GM18502 (cell line): ENCODE results near the gene P3H2.

Experiments
- ATAC-seq: cut with Tn5 transposase; IDR thresholded peaks from one replicate; pipeline ENCODE4 v1.9.1; 2021; ENCODE audit warnings: mild to moderate bottlenecking; ENCODE audit not compliant: unreplicated experiment, poor library complexity

P3H2 gene

GRCh38 chr3:190058521-190059241, 62.0 kb downstream of the P3H2 start:
- no peak for ATAC-seq

DNA sequence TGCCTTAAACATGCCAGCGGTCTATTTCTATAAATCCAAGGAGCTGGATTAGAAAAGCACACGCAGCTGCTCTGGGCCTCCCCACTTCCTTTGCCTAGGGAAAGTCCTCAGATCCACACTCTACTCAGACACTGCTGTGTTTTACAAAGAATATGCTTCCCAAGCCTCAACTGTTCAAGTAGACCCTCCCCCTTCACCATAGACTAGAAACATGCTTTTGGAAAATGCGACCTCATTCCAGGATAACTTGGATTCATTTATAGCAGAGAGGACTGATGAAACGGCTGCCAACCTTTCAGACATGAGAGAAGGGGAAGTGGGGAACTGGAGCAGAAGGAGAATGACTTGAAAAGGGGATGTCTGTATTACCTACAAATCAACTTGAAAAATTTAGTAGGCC, 64.0 kb downstream of the P3H2 start:
- ATAC-seq = no peak

DNA sequence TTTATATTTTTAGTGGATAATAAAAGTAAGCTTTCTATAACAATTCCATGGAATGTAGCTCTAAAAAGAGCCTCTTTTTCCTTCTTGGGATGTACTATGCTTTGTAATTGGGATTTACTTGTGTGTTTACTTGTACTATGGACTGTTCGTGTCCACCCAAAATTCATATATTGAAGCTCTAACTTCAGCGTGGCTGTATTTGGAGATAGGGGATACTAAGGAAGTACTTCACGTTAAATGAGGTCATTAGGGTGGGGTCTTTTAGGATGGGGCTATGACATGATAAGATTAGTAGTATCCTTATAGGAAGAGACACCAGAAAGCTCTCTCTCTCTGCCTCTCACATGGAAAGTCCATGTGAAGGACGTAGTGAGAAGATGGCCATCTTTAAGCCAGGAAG, 64.9 kb downstream of the P3H2 start:
- ATAC-seq = no peak

DNA sequence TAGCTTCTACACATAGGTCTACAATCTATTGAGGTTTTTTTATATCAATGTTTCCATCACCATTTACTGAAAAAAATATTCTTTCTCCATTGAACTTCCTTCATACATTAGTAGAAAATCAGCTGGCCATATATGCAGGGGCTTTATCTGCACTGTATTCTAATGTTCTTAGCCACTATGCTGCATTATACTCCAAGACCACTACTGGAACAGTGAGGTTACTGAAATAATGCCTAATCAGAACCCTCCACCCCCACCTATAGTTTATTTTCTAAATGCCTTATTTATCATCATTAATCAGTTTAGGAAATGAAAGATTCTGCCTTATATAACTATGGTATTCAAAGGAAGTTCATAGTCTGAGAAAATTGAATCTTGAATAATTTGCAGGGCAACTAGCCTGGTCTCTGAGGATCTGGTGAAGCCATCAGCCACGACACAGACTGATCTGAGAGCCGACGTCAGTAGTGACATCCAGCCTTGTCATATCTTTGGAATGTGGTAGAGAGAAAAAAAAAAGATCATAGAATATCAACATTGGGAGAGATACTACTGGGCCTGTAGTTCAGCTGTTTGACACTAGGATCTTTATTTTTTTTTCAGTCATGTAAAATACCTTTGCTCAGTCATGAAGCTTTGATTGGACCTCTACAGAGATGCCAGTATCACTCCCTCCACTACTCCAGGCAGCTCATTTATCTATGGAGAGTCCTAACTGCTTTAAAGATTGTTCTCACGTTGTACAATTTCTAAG, 66.6 kb downstream of the P3H2 start:
- no peak for ATAC-seq

DNA sequence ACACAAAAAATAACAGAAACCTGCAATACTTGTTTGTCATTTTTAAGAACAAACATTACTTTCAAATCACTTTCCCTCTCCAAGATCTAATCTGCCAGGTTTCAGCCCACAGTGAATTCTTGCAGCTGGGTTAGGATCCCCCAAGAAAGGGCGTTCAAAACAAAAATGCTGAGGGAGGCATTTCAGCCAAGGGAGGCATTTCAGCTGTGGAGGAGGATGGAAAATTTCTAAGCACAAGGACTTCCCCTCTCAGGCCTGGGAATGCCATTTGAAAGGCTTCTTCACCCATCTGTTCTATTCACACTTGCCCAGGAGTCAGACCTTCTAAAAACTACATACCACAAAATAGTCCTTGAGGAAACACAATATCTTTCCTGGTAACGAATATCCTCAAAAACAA, 69.1 kb downstream of the P3H2 start:
- no peak for ATAC-seq

- ATAC-seq = no peak
Measured at GRCh38 chr3:190048932-190049441, 71.7 kb downstream of the P3H2 start.

DNA sequence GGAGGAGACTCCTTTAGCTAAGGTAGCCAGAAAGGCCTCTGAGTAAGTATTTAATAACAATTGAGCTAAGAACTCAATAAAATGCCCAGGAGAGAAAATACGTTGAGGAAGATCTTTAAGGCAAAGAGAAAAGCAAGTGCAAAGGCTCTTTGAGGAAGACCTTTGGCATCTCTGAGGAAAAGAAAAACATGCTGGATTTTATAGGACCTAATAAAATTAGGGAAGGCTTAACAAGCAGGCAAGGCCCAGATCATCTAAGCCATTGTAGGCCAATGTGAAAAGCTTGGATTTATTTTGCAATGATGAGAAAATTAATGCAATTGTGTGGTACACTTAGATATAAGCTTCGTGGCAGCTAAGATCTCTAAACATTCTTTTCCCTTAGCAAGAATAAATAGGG, 75.7 kb downstream of the P3H2 start:
- ATAC-seq = no peak

DNA sequence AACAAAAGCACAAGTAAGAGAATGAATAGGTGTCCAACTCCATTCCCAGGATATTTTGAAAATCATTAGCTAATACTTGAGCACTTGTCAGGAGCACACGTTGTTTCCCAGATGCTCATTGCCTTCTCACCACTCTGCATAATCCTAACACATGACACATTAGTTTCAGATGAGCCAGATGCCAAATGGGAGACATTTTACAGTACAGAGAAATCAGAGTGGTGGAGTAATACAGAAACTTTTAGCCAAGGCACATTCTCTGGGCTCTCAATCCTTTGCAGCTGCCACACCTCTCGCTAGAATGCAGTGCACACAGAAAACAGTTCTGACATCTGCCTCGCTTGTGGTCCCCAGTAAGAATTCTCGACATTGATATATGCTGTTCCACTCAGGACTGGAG, 76.6 kb downstream of the P3H2 start:
- no peak for ATAC-seq

GRCh38 chr3:190043741-190044140, 77.0 kb downstream of the P3H2 start:
- ATAC-seq = no peak

- no peak for ATAC-seq
Measured at GRCh38 chr3:190042558-190042957, 78.1 kb downstream of the P3H2 start.

- ATAC-seq = no peak
Measured at GRCh38 chr3:190041333-190042041, 79.2 kb downstream of the P3H2 start.

DNA sequence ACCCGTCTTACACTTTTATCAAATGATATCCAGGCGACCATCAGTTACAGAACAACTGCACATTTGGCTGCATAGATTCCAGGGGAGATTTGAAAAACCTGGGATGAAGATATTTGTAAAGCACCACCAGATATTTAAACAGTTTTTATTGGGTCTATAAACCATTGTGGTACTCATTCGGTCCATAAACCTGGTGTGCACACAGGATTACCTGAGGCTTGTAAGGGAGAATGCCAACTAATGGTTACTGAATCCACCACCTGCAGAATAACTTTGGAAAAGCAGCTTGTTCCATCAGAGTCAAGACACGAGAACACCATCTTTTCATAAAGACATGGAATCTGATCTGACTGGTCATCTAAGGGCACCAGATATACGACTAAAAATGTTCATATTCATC, 80.6 kb downstream of the P3H2 start:
- no peak for ATAC-seq

GRCh38 chr3:190038050-190038933, 82.4 kb downstream of the P3H2 start:
- no peak for ATAC-seq

DNA sequence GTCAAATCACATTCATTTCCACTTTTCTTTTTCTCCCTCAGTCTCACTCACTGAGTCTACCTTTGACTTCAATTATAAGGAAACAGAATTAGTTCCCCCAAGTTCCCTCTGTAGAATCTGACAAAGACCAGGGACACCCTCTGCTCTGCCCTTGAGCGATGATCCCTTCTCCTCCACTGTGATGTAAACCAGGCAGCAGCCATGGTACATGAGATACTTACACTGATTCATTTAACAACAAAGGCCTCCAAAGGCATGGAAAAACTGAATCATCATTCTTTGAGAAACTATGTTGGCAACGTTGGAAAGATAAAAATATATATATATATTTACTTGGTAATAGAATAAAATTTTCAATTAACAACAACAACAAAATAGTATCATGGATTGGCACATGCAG, 84.1 kb downstream of the P3H2 start:
- ATAC-seq = no peak

GRCh38 chr3:190034446-190034845, 86.3 kb downstream of the P3H2 start:
- no peak for ATAC-seq

- no peak for ATAC-seq
Measured at GRCh38 chr3:190032923-190033322, 87.8 kb downstream of the P3H2 start.

- ATAC-seq = no peak
Measured at GRCh38 chr3:190031887-190032752, 88.6 kb downstream of the P3H2 start.

GRCh38 chr3:190027116-190027515, 93.6 kb downstream of the P3H2 start:
- ATAC-seq = no peak

DNA sequence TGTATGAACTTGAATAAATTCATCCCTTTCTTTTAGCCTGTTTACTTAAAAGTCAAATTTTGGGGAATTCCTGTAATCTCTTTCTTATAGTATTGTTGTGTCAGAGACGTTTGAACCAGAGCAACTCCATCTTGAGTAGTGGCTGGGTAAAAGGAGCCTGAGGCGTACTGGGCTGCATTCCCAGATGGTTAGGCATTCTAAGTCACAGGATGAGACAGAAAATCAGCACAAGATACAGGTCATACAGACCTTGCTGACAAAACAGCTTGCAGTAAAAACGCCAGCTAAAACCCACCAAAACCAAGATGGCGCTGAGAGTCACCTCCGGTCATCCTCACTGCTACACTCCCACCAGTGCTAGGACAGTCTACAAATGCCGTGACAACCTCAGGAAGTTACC, 94.5 kb downstream of the P3H2 start:
- no peak for ATAC-seq
